Loucy (cell line): ENCODE data around the gene EIF3F.

Experiments
- H2AFZ ChIP-seq: fragments of 200-600 bp; sonication (generic); 2 replicates; pipeline ENCODE4 v1.6.0; 2016; ENCODE audit warnings: antibody characterized with exemption, mild to moderate bottlenecking, low read length, moderate library complexity
- H3F3A ChIP-seq: fragments of 200-600 bp; 2 replicates; pipeline ENCODE4 v1.6.0; 2016; ENCODE audit warnings: antibody characterized with exemption, low read depth, mild to moderate bottlenecking
- H3K27me3 ChIP-seq: fragments of 200-600 bp; sonication (generic); 2 replicates; pipeline ENCODE4 v1.6.1; 2014; ENCODE audit warnings: low read length, mild to moderate bottlenecking; ENCODE audit not compliant: insufficient read depth, poor library complexity, severe bottlenecking
- H3K36me3 ChIP-seq: fragments of 200-600 bp; sonication (generic); 2 replicates; pipeline ENCODE4 v1.6.1; 2016; ENCODE audit warnings: low read length; ENCODE audit not compliant: insufficient read depth
- H3K4me1 ChIP-seq: fragments of 200-600 bp; sonication (generic); 2 replicates; pipeline ENCODE4 v1.5.1; 2014; ENCODE audit warnings: low read length, mild to moderate bottlenecking; ENCODE audit not compliant: insufficient read depth, poor library complexity, severe bottlenecking
- H3K4me2 ChIP-seq: fragments of 200-600 bp; sonication (generic); 2 replicates; pipeline ENCODE4 v1.6.0; 2014; ENCODE audit warnings: antibody characterized with exemption, low read length, low read depth, mild to moderate bottlenecking; ENCODE audit not compliant: poor library complexity, severe bottlenecking
- H3K4me3 ChIP-seq: fragments of 200-600 bp; sonication (generic); 2 replicates; pipeline ENCODE4 v1.5.1; 2014; ENCODE audit warnings: low read length, mild to moderate bottlenecking, mixed read lengths; ENCODE audit not compliant: poor library complexity, severe bottlenecking
- H3K79me2 ChIP-seq: fragments of 200-600 bp; sonication (generic); 2 replicates; pipeline ENCODE4 v1.6.1; 2014; ENCODE audit warnings: low read length; ENCODE audit not compliant: insufficient read depth
- H3K9ac ChIP-seq: fragments of 200-600 bp; sonication (generic); 2 replicates; pipeline ENCODE4 v1.6.0; 2014; ENCODE audit warnings: mild to moderate bottlenecking, low read depth, low read length, moderate library complexity; ENCODE audit not compliant: poor library complexity, severe bottlenecking
- H3K9me2 ChIP-seq: fragments of 200-600 bp; sonication (generic); replicated peaks from 2 replicates; pipeline ENCODE4 v1.6.1; 2016; ENCODE audit warnings: low read depth, low read length, mixed read lengths
- H3K9me3 ChIP-seq: fragments of 200-600 bp; sonication (generic); 2 replicates; pipeline ENCODE4 v1.6.1; 2014; ENCODE audit warnings: mild to moderate bottlenecking, antibody characterized with exemption, low read length, low read depth; ENCODE audit not compliant: insufficient read depth
- H4K20me1 ChIP-seq: fragments of 200-600 bp; sonication (generic); 2 replicates; pipeline ENCODE4 v1.6.0; 2014; ENCODE audit warnings: antibody characterized with exemption, low read length, mild to moderate bottlenecking; ENCODE audit not compliant: insufficient read depth, poor library complexity, severe bottlenecking
- CTCF ChIP-seq: fragments of 200-600 bp; sonication (generic); conservative IDR thresholded peaks from 2 replicates; pipeline ENCODE4 v1.5.1; 2014; ENCODE audit warnings: mild to moderate bottlenecking, antibody characterized with exemption, low read length
- EZH2phosphoT487 ChIP-seq: fragments of 200-600 bp; IDR thresholded peaks from 2 replicates; pipeline ENCODE4 v1.6.1; 2018; ENCODE audit warnings: antibody characterized with exemption, mild to moderate bottlenecking, moderate library complexity, borderline replicate concordance

The EIF3F gene

GRCh38 chr11:8034604-8035190 is 47.6 kb downstream of the EIF3F start:
- Histone ChIP-seq H3K9me2 (no peaks in the 10 kb centered on the region), H2AFZ (no peak overlapping the region), H3K9me3 (no peaks in the 10 kb centered on the region), H3F3A (no peaks in the 10 kb centered on the region), H3K4me3 (no peak overlapping the region), H3K4me1 (peaks cover 6% of the 10 kb centered on the region), H3K27me3 (no peaks in the 10 kb centered on the region), H4K20me1 (no peaks in the 10 kb centered on the region), H3K9ac (no peak overlapping the region), H3K36me3 (no peaks in the 10 kb centered on the region), H3K4me2 (no peak overlapping the region), H3K79me2 (no peaks in the 10 kb centered on the region)
- TF ChIP-seq EZH2phosphoT487 (no peak), CTCF (no peak)

GRCh38 chr11:8035200-8035855 is 48.2 kb downstream of the EIF3F start:
- TF ChIP-seq CTCF (no peak), EZH2phosphoT487 (no peak)

GRCh38 chr11:8036002-8036802 is 49.1 kb downstream of the EIF3F start:
- Histone ChIP-seq H2AFZ (no peak overlapping the region), H3K36me3 (no peaks in the 10 kb centered on the region), H3K79me2 (no peaks in the 10 kb centered on the region), H3K4me2 (no peak overlapping the region), H3F3A (no peaks in the 10 kb centered on the region), H3K9me3 (no peaks in the 10 kb centered on the region), H3K9me2 (no peaks in the 10 kb centered on the region), H4K20me1 (no peaks in the 10 kb centered on the region), H3K27me3 (no peaks in the 10 kb centered on the region), H3K9ac (no peak overlapping the region), H3K4me3 (no peak overlapping the region), H3K4me1 (peaks cover 6% of the 10 kb centered on the region)
- TF ChIP-seq CTCF, result no peak
- TF ChIP-seq EZH2phosphoT487, result no peak

More at GRCh38 chr11:8035200-8035855, 48.2 kb downstream of the EIF3F start:
- Histone ChIP-seq H3K79me2 (no peaks in the 10 kb centered on the region), H3F3A (no peaks in the 10 kb centered on the region), H3K4me3 (no peak overlapping the region), H4K20me1 (no peaks in the 10 kb centered on the region), H3K36me3 (no peaks in the 10 kb centered on the region), H3K9me3 (no peaks in the 10 kb centered on the region), H3K9ac (no peak overlapping the region), H3K4me1 (peaks cover 6% of the 10 kb centered on the region), H3K27me3 (no peaks in the 10 kb centered on the region), H3K9me2 (no peaks in the 10 kb centered on the region), H2AFZ (no peak overlapping the region), H3K4me2 (no peak overlapping the region)
